Tracheal epithelial cell (primary cell): Measurements from ENCODE around the gene GLIPR1. TPM values are rescaled to one million over a fixed set of nuclear protein-coding genes. Genes with fewer than 3 reads are reported as not detected.

ENCODE experiments used
- total RNA-seq: library from RNA; depleted of rRNA; stranded (reverse); fragments of >200 nt; gene quantifications from 2 replicates; pipeline ENCODE4 v1.2.1, GENCODE V29; 2014

The GLIPR1 gene
- 6.6 and 34.5 TPM in 2 replicates for total RNA-seq

DNA sequence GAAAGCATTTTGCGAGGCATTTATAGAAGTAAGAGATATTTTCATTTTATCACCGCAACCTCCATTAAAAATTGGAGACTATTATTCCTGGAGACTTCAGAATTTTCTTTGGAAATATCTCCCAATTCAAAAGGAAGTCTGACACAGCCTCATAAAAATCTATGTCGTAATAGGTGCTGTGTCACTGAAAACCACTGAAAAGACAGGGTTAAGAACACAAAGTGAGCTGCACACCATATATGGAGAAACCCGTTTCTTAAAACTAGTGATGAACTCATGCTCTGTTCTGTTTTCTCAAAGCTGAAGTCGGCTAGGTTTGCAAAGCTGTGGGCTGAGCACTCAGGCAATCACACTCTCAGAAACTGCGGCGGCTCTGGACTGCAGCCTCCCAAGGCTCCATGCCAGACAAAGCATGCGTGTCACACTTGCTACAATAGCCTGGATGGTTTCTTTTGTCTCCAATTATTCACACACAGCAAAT lies at the start of gene GLIPR1:
Gene GLIPR1, plus strand, starts transcription at position 287 of the 481 bp plus-strand sequence. Its CDS starts 126 bp downstream, at position 413.

DNA sequence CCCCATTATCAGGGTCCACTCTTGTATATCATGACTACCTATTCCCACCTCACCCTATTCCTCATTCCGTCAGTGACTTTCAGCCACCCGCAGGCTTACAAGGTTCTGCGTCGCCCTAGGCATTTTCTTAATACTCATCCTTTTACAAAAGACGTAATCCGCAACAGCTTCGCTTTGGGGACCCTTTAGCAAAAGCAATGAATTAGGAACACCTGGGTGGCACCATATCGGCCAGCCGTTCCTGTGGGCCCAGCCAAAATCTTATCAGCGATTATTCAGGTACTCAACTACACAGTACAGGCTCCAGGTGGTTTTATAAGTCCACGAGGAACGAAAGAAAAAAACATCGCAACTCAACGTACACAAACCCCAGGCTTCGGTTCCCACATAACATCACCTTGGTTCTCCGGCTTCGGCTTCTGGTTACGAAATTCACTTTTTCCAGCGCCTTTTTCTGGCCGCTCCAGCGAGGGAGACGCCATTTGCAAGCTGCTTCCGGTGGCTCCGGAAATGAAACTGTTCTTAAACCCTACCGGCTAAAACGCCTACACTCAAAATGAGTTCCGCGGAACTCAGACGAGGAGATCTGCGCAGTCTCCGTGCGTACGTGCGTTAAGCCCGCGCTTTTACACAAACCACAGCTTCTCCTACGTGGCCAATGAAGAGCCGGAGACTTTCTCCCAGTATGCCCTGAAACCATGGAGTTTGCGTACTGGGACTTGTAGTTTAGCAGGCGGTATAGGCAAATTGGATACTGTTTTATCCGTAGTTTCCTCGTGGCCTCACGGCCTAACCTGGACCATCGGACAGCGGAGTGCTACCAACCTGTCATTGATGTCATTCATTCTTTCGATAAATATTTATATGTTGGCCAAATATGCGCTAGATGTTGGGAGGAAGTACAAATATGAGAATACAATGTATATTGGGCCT lies 30.8 kb downstream of the GLIPR1 start, which contains the start of gene KRR1:
Gene KRR1, minus strand, starts transcription at position 494 of the 933 bp plus-strand sequence. Its CDS starts 12 bp downstream, at position 482.

Other genes with a start within 250 kb of the GLIPR1 start
- 0.96 and 1.3 TPM in 2 replicates for gene CAPS2, start 150.4 kb upstream of the GLIPR1 start, total RNA-seq
- gene GLIPR1L1, start 146.1 kb upstream of the GLIPR1 start, total RNA-seq: not detected in 2 replicates
- 0.48 and 0.85 TPM in 2 replicates for gene GLIPR1L2, start 89.7 kb upstream of the GLIPR1 start, total RNA-seq
- gene KRR1, start 30.9 kb downstream of the GLIPR1 start, total RNA-seq: 26.9 and 39.8 TPM in 2 replicates